Lower leg skin (tissue), 3 donors: Measurements from ENCODE around the gene UTF1.

Source experiments
- CTCF ChIP-seq, 3 donors: fragments of 450-650 bp; IDR thresholded peaks; one replicate each; pipeline ENCODE4 v1.5.1; 2016; ENCODE audit warnings: antibody characterized with exemption in 3 of 3, mild to moderate bottlenecking in 3 of 3, moderate library complexity in 2 of 3
- POLR2A ChIP-seq, 2 donors: fragments of 450-650 bp; IDR thresholded peaks; one replicate each; pipeline ENCODE4 v1.6.1; 2016 to 2017; ENCODE audit warnings: antibody characterized with exemption in 2 of 2, mild to moderate bottlenecking in 1 of 2, moderate library complexity in 1 of 2

- TF ChIP-seq POLR2A (IDR thresholded peaks at IDR 0.05) (no peak), CTCF (IDR thresholded peaks at IDR 0.05) (no peak)
Measured at GRCh38 chr10:133196221-133196915, 33.6 kb upstream of the UTF1 start.
